ENCODE data around the gene UBQLN1.
"Not testable (repeated sequence)": the region's sequence is repeated elsewhere in the genome, so short reads cannot be mapped to it uniquely, and the experiment has no call there.

UBQLN1 gene

GRCh38 chr9:83633676-83634075, 74.1 kb downstream of the UBQLN1 start:
- DNase-seq (no peak), ATAC-seq (replicated peaks) (no peak)
- Mint-ChIP-seq H3K36me3 (peaks cover 18 to 41% of the 10 kb centered on the region in 2 donors), H3K4me1 (peaks cover 0 to 3% of the 10 kb centered on the region in 2 donors), H3K27ac (no peak overlapping the region), H3K27me3 (no peaks in the 10 kb centered on the region), H3K9me3 (no peaks in the 10 kb centered on the region), H3K4me3 (no peak overlapping the region)

DNA sequence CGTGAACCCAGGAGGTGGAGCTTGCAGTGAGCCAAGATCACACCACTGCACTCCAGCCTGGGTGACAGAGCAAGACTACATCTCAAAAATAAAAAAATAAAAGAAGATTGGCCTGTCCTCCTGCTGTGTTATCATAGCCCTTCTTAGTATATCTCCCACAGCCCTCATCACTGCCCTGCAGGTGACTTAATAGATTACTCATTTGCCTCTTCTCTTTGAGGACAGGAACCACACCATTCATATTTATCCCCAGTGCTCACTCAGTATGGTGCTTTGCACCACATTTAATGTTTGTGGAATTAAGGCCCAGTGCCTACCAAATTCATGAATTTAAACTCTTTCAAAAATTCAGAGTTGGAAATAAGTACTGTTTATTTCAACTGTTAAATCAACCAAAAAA, 74.5 kb downstream of the UBQLN1 start:
- no peak for DNase-seq
- Mint-ChIP-seq H3K27ac (no peak overlapping the region), H3K36me3 (peaks cover 21 to 42% of the 10 kb centered on the region in 2 donors), H3K27me3 (no peaks in the 10 kb centered on the region), H3K4me1 (peaks cover 0 to 3% of the 10 kb centered on the region in 2 donors), H3K4me3 (no peak overlapping the region), H3K9me3 (no peaks in the 10 kb centered on the region)
- no peak for ATAC-seq (replicated peaks)

DNA sequence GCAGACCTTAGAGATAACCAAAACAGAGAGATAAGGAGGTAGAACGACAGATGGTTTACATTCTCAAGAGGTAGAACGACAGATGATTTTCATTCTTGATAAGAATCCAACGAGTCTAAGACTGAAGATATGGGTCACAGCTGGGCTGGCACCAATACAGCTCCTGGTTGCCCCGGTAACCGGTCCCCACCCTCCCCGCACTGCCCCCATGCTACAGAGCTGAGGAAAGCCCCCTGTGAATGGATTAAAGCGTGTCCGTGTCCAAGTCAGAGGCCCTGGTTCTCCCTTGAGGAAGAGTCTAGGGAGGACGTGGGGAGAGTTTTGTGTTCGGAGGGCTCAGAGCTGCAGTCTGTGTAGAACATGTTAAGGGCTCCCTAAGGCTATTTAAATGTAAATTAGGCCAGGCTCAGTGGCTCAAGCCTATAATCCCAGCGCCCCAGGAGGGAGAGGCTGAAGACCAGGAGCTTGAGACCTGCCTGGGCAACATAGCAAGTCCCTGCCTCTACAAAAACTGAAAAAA, 76.8 kb downstream of the UBQLN1 start:
- Mint-ChIP-seq H3K27me3 (no peaks in the 10 kb centered on the region), H3K27ac (no peak overlapping the region), H3K4me3 (no peak overlapping the region), H3K9me3 (no peaks in the 10 kb centered on the region), H3K36me3 (peaks cover 30 to 44% of the 10 kb centered on the region in 2 donors), H3K4me1 (peaks cover 0 to 3% of the 10 kb centered on the region in 2 donors)
- no peak for ATAC-seq (replicated peaks)
- DNase-seq: no peak

GRCh38 chr9:83629433-83630104, 78.2 kb downstream of the UBQLN1 start:
- Mint-ChIP-seq H3K4me3 (no peak overlapping the region), H3K27me3 (no peaks in the 10 kb centered on the region), H3K4me1 (peaks cover 7 to 8% of the 10 kb centered on the region in 2 donors), H3K27ac (no peak overlapping the region), H3K36me3 (peaks cover 30 to 46% of the 10 kb centered on the region in 2 donors), H3K9me3 (no peaks in the 10 kb centered on the region)
- no peak for ATAC-seq (replicated peaks)
- no peak for DNase-seq

DNA sequence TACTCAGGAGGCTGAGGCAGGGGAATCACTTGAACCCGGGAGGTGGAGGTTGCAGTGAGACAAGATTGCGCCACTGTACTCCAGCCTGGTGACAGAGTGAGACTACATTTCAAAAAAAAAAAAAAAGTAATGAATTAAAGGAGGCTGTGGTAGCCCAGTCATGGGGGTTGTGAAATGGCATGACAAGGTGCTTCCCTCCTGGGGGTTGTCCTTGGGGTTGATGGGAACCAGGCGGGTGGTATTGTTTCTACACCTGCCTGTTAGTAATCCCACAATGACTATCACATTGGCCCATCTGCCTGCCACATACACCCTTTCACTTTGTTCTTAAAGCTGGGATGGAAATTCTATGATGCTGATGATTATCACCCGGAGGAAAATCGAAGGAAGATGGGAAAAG, 79.2 kb downstream of the UBQLN1 start:
- no peak for ATAC-seq (replicated peaks)
- Mint-ChIP-seq H3K27me3 (no peaks in the 10 kb centered on the region), H3K27ac (no peak overlapping the region), H3K36me3 (peaks cover 30 to 50% of the 10 kb centered on the region in 2 donors), H3K4me3 (no peak overlapping the region), H3K9me3 (no peaks in the 10 kb centered on the region), H3K4me1 (peaks cover 16% of the 10 kb centered on the region in 2 donors)
- no peak for DNase-seq

- no peak for DNase-seq
- ATAC-seq (replicated peaks): no peak
These were observed 82.6 kb downstream of the UBQLN1 start for GRCh38 chr9:83625178-83625577.

DNA sequence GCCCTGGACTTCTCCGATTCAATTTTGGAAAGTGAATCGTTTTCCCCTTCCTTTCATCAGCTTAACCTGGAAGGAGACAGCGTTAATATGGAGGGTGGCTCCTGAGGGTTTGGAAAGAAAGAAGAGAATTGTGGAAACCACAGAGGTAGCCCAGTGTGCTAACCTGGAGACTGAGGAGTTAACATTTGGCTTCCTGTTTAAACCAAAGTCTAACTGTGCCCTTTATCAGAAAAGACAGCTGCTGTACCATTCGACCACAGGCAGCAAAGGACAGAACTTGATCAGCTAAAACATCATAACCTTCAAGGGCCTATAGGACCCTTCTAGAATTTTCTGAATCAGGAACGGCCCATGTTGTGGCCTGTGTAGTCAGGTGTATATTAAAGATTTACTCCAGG, 84.1 kb downstream of the UBQLN1 start:
- Mint-ChIP-seq H3K36me3 (peaks cover 14 to 22% of the 10 kb centered on the region in 2 donors), H3K4me3 (peak overlapping the region; percentile 92 to 94), H3K27me3 (peaks cover 0 to 4% of the 10 kb centered on the region in 2 donors), H3K9me3 (no peaks in the 10 kb centered on the region), H3K27ac (peak overlapping the region; percentile 98), H3K4me1 (peaks cover 19 to 29% of the 10 kb centered on the region in 2 donors)
- no peak for DNase-seq
- peak; percentile 29 to 56 for ATAC-seq (replicated peaks)

More at GRCh38 chr9:83625178-83625577, 82.6 kb downstream of the UBQLN1 start:
- Mint-ChIP-seq H3K27ac (no peak overlapping the region), H3K27me3 (peaks cover 0 to 4% of the 10 kb centered on the region in 2 donors), H3K9me3 (no peaks in the 10 kb centered on the region), H3K4me3 (no peak overlapping the region), H3K36me3 (peaks cover 23 to 36% of the 10 kb centered on the region in 2 donors), H3K4me1 (peaks cover 22 to 29% of the 10 kb centered on the region in 2 donors)

- Mint-ChIP-seq H3K4me3 (peak within 1 kb of the TSS; percentile 92 to 94), H3K27ac (peak within 1 kb of the TSS; percentile 98), H3K36me3 (peaks cover 10 to 22% of the 10 kb centered on the region in 2 donors), H3K27me3 (peaks cover 0 to 4% of the 10 kb centered on the region in 2 donors), H3K9me3 (no peaks in the 10 kb centered on the region), H3K4me1 (peaks cover 19 to 29% of the 10 kb centered on the region in 2 donors)
- peak; percentile 87 to 88 for ATAC-seq (replicated peaks)
- peak; percentile 46 for DNase-seq
These were observed 84.6 kb downstream of the UBQLN1 start, which contains the start of gene IDNK for GRCh38 chr9:83622939-83623678. IDNK (plus strand) TSS chr9:83623143; CDS start chr9:83623172, 29 bp downstream.

- ATAC-seq (replicated peaks) (peak; percentile 65), DNase-seq (no peak)
- Mint-ChIP-seq H3K4me1 (peaks cover 19 to 29% of the 10 kb centered on the region in 2 donors), H3K9me3 (no peaks in the 10 kb centered on the region), H3K27ac (peak overlapping the region; percentile 98), H3K4me3 (peak overlapping the region; percentile 92 to 94), H3K27me3 (peaks cover 0 to 4% of the 10 kb centered on the region in 2 donors), H3K36me3 (peaks cover 6 to 22% of the 10 kb centered on the region in 2 donors)
These were observed 85.3 kb downstream of the UBQLN1 start for GRCh38 chr9:83622433-83622938.

DNA sequence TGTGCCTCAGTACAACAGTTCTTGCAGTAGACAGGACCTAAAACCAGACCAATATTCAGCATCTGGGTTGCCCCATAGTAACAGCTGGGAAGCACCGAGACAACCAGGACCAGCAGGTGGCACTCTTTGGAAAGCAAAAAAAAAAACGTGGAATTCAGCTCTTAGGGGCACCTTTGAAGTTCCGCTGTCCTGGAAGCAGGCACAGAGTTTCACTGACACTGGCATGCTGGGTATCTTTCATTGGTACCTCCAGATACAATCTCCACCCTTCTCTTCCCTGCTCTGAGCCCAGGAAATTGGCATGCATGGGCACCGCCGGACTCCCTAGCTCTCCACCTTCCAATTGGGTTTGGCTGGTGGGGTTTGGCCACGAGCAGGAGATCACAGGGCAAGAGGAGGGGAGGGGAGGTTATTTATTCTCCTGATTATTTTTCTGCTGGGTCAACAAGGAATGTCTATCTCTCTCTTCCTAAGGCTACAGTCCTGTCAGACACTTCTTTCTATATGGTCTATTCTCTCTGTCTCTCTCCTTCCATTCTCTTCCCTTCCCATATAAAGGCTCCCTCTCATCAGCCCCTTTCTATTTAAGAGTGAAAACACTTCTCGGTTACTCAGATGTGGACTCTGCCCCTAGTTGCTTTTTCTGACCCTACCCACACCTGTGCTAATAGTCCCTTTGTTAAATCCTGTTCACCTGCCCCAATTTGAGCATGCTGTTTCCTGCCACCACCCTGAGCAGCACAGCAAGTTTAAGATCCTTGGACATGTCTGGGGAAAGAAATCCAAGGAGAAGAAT, 86.7 kb downstream of the UBQLN1 start:
- peaks cover 19 to 29% of the 10 kb centered on the region in 2 donors for H3K4me1 Mint-ChIP-seq
- DNase-seq (no peak), ATAC-seq (replicated peaks) (peak; percentile 12 to 13)
- no peaks in the 10 kb centered on the region for H3K9me3 Mint-ChIP-seq
- H3K27me3 Mint-ChIP-seq: peaks cover 0 to 4% of the 10 kb centered on the region in 2 donors
- H3K4me3 Mint-ChIP-seq: peak overlapping the region in 1 of 2 donors; percentile 4
- no peak overlapping the region for H3K27ac Mint-ChIP-seq
- peaks cover 0 to 10% of the 10 kb centered on the region in 2 donors for H3K36me3 Mint-ChIP-seq

DNA sequence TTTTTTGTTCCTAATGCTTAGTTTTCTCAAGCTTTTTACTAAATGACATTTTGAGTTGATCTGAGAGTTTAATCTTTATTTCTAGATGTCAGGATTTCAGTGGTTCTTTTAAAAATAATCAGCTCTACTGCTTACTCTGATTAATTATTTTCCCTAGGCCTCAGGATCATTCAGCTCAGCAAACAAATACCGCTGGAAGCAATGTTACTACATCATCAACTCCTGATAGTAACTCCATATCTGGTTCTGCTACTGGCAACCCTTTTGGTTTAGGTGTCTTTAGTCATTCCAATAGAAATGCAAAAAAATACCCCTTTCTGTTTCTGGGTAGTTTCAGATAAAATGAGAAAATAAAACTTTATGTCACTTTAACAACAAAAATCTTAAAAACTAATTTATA, 90.5 kb downstream of the UBQLN1 start:
- Mint-ChIP-seq H3K4me3 (no peak overlapping the region), H3K36me3 (peaks cover 3 to 4% of the 10 kb centered on the region in 2 donors), H3K4me1 (peaks cover 5 to 10% of the 10 kb centered on the region in 2 donors), H3K27me3 (peaks cover 4 to 5% of the 10 kb centered on the region in 2 donors), H3K27ac (no peak overlapping the region), H3K9me3 (peaks cover 0 to 1% of the 10 kb centered on the region in 2 donors)
- DNase-seq (no peak), ATAC-seq (replicated peaks) (no peak)

DNA sequence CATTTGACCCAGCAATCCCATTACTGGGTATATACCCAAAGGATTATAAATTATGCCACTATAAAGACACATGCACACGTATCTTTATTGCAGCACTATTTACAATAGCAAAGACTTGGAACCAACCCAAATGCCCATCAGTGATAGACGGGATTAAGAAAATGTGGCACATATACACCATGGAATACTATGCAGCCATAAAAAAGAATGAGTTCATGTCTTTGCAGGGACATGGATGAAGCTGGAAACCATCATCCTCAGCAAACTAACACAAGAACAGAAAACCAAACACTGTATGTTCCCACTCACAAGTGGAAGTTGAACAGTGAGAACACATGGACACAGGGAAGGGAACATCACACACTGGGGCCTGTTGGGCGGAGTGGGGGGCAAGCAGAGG, 94.5 kb downstream of the UBQLN1 start:
- H3K27ac Mint-ChIP-seq; ATAC-seq (replicated peaks); H3K9me3 Mint-ChIP-seq; H3K4me3 Mint-ChIP-seq; H3K4me1 Mint-ChIP-seq; H3K36me3 Mint-ChIP-seq; DNase-seq: not testable (repeated sequence)
- peaks cover 0 to 11% of the 10 kb centered on the region in 2 donors for H3K27me3 Mint-ChIP-seq
